DMS 273 (cell line): Measurements from ENCODE around the gene ZFP82.

ENCODE experiments used
- DNase-seq: peaks from one replicate; lab custom pipeline; 2025; ENCODE audit not compliant: unreplicated experiment; lab: John Stamatoyannopoulos, UW

Gene ZFP82

GRCh38 chr19:36418287-36419001 lies at the start of gene ZFP82:
TSS of gene ZFP82 (minus strand) at chr19:36418644. CDS start at chr19:36409789, 8,855 bp downstream.
- DNase-seq = peak; percentile 93

GRCh38 chr19:36460046-36460445 lies 41.6 kb upstream of the ZFP82 start:
- DNase-seq = no peak

- DNase-seq = no peak
Measured at GRCh38 chr19:36456831-36457230, 38.4 kb upstream of the ZFP82 start.

- no peak for DNase-seq
Measured at GRCh38 chr19:36449059-36449670, 30.7 kb upstream of the ZFP82 start.

- no peak for DNase-seq
Measured at GRCh38 chr19:36441339-36441738, 22.9 kb upstream of the ZFP82 start.

GRCh38 chr19:36436531-36436930 lies 18.1 kb upstream of the ZFP82 start:
- DNase-seq = peak; percentile 67

- peak; percentile 7 for DNase-seq
Measured at GRCh38 chr19:36423925-36424324, 5.5 kb upstream of the ZFP82 start.

GRCh38 chr19:36421749-36422481 lies 3.5 kb upstream of the ZFP82 start:
- DNase-seq = peak; percentile 53

- peak; percentile 75 for DNase-seq
Measured at GRCh38 chr19:36420961-36421748, 2.7 kb upstream of the ZFP82 start.

GRCh38 chr19:36417752-36418286 lies 625 bp downstream of the ZFP82 start:
- peak; percentile 72 for DNase-seq

GRCh38 chr19:36409841-36410240 lies 8.6 kb downstream of the ZFP82 start:
- no peak for DNase-seq

GRCh38 chr19:36408101-36408500 lies 10.3 kb downstream of the ZFP82 start:
- DNase-seq = no peak

GRCh38 chr19:36404498-36404897 lies 13.9 kb downstream of the ZFP82 start:
- DNase-seq = no peak

- no peak for DNase-seq
Measured at GRCh38 chr19:36401475-36401874, 17.0 kb downstream of the ZFP82 start.

- DNase-seq = no peak
Measured at GRCh38 chr19:36398571-36398970, 19.9 kb downstream of the ZFP82 start.

- DNase-seq = no peak
Measured at GRCh38 chr19:36392916-36393673, 25.3 kb downstream of the ZFP82 start.

GRCh38 chr19:36379510-36379819 lies 39.0 kb downstream of the ZFP82 start:
- DNase-seq = no peak

- DNase-seq = peak; percentile 98
Measured at GRCh38 chr19:36378625-36379509, 39.6 kb downstream of the ZFP82 start, which contains the start of gene ZFP14. TSS of gene ZFP14 (minus strand) at chr19:36379201. CDS start at chr19:36367892, 11,309 bp downstream.

- DNase-seq = no peak
Measured at GRCh38 chr19:36377541-36378178, 40.8 kb downstream of the ZFP82 start.
